GM21447 (cell line): ENCODE measurements around the gene MYBPH.

Source experiments
- ATAC-seq: cut with Tn5 transposase; IDR thresholded peaks from one replicate; pipeline ENCODE4 v1.9.1; 2021; ENCODE audit not compliant: unreplicated experiment

Gene MYBPH

DNA sequence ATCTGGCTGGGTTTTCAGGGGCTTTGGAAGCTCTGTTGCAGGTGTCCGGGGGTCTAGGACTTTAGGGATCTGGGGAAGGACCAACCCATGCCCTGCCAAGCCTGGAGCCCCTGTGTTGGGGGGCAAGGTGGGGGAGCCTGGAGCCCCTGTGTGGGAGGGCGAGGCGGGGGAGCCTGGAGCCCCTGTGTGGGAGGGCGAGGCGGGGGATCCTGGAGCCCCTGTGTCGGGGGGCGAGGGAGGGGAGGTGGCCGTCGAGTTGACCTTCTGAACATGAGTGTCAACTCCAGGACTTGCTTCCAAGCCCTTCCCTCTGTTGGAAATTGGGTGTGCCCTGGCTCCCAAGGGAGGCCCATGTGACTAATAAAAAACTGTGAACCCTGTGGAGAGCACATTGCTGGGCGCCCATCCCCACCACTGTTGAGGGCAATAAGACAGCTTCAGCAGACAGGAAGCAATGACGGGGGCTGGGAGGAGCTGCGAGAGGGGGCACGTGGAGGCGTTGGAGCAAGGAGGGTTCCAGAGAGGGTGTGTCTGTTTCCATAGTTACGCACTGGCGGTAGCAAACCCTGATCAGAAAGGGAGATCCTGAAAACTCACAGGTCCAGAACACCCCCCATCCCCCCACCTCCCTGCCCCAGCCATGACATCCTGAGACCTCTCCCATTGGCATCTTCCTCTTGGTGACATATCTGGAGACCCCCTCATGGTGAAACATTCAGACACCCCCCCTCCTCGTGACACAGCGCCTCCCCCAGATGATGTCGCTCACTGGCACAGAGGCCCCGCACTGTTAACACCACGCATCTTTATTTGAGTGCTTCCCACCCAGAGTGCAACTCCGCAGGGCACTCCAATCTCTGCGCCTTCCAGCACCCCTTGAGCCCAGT, 8.4 kb downstream of the MYBPH start:
- ATAC-seq = no peak

- ATAC-seq = no peak
Measured at GRCh38 chr1:203166192-203166940, 9.3 kb downstream of the MYBPH start.

DNA sequence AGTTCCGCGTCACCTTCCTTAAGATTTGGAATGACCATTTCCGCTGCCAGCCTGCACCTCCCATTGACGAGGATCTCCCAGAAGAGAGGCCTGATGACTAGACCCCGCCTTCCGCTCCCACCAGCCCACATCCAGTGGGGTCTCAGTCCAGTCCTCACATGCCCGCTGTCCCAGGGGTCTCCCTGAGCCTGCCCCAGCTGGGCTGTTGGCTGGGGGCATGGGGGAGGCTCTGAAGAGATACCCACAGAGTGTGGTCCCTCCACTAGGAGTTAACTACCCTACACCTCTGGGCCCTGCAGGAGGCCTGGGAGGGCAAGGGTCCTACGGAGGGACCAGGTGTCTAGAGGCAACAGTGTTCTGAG, 9.8 kb downstream of the MYBPH start:
- no peak for ATAC-seq

- no peak for ATAC-seq
Measured at GRCh38 chr1:203165101-203165799, 10.4 kb downstream of the MYBPH start.

GRCh38 chr1:203163891-203164635, 11.6 kb downstream of the MYBPH start:
- ATAC-seq = no peak

DNA sequence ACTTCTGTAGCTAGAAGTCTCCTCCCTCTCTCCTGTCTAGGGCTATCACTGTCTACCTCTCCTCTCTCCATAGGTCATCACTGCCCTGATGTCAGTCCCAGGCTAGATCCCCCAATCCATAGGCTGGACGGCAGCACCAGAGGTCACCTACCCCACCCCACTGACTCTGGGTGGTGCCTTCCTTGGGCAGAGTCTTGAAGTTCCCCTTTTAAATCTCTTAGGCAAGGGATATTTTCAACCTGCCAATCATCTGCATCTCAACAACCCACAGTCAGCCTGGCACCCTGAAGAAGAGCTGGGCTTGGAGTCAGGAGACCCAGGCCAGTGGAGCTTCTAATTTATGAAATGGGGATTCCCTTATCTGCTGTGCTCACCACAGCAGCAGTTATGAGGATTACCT, 13.2 kb downstream of the MYBPH start:
- ATAC-seq = no peak

GRCh38 chr1:203161703-203162102, 13.9 kb downstream of the MYBPH start:
- ATAC-seq = no peak

DNA sequence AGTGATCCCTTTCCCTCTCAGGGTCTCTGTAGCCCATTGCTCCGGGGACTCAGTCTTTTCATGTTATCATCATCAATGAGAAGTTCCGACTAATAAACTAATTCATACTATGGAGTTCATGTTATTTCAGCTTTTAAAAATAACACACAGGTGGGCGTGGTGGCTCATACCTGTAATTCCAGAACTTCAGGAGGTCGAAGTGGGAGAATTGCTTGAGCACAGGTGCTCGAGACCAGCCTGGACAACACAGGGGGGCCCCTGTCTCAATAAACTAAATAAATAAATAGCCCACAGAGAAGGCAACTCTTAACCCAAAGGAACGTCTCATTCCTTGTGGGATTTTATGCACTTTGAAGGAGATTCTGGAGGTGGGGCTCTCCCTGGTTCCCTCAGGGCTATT, 14.5 kb downstream of the MYBPH start:
- no peak for ATAC-seq

GRCh38 chr1:203159844-203160243, 15.8 kb downstream of the MYBPH start:
- ATAC-seq = no peak

DNA sequence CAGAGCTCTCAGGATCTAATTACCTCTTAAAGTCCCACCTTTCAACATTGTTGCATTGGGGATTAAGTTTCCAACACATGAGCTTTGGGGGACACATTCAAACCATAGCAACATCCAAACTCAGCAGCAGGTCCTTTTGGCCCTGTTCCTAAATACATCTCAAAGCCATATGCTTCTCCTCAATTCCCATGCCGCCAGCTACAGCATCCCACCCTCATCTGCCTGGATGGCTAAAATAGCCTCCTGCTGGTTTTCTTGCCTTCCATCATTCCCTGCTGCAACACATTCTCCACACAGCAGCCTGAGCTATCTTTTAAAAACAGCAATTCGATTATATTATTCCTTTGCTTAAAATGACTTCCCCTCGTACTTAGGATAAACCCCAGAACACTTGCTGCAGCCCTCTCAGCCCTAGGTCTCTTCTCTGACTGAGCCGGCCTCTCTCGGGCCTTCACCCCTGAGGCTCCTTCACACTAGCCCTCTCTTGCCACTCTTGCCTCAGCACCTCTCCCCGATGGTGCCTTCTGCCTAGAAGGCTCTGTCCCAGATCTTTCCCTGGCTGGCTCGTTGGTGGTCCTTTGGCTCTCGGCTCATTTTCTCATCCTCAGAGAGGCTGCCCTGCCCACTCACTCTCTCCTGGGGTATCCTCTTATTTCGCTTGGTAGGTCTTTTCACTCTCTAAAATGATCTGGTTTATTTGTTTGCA, 16.5 kb downstream of the MYBPH start:
- no peak for ATAC-seq

GRCh38 chr1:203158423-203158822, 17.2 kb downstream of the MYBPH start:
- ATAC-seq = no peak

GRCh38 chr1:203156280-203156679, 19.3 kb downstream of the MYBPH start:
- no peak for ATAC-seq

GRCh38 chr1:203153989-203154821, 21.4 kb downstream of the MYBPH start:
- ATAC-seq = no peak

DNA sequence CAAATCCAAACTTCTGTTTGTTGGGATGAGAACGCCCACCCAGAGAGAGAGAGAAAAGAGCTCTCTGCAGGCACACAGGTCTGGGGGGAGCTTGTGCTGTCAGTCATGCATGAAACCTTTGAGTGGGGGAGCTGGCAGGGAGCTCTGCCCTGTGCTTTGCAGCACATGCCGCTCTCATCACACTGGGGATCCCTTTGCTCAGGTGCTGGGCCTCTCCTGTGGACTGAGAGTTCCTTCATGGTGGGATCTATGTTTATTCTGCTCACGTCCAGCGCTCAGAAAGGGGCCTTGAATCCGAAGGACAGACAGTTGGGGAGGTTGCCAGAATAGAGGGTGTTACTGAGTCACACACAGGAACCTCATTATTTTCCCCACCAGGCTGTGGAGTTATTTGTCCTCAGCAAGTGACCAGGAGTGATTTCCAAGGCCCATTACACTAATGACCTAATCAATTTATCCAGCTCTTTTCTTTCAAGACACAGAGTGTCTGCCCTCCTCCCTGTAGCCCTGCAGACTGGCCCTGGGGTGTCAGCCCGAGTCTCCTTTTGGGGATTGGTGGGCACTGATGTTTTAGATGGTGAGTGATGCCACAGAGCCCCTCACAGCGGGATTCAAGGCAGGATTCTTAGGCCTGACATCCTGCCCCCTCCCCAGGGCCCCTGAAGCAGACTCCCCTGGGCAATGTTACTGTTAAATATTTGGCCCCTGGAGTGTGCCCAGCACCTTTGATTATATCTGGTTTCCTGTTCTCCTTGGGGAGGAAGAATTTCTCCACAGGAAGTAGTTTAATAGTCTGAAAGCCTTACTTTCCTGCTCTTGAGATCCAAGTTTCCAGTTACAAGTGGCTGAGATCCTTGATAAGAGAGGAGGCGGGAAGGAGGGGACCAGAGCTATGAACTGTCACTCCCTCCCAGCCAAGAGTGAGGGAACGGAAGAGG, 22.3 kb downstream of the MYBPH start:
- ATAC-seq = no peak

GRCh38 chr1:203152158-203153034, 23.2 kb downstream of the MYBPH start:
- ATAC-seq = no peak

- ATAC-seq = no peak
Measured at GRCh38 chr1:203151362-203152157, 24.1 kb downstream of the MYBPH start.
